Activated T-helper 9 cell treated with anti-CD3 and anti-CD28 coated beads, Interleukin-2, amount 50 U/mL, for 16 hours (primary cell): ENCODE results near the gene EGLN3.

Source experiments
- DNase-seq: peaks from one replicate; pipeline ENCODE4 v3.0.0-alpha.2; 2020; ENCODE audit warnings: low read depth

The EGLN3 gene

GRCh38 chr14:33910435-33910834 is 40.4 kb downstream of the EGLN3 start:
- DNase-seq = no peak

DNA sequence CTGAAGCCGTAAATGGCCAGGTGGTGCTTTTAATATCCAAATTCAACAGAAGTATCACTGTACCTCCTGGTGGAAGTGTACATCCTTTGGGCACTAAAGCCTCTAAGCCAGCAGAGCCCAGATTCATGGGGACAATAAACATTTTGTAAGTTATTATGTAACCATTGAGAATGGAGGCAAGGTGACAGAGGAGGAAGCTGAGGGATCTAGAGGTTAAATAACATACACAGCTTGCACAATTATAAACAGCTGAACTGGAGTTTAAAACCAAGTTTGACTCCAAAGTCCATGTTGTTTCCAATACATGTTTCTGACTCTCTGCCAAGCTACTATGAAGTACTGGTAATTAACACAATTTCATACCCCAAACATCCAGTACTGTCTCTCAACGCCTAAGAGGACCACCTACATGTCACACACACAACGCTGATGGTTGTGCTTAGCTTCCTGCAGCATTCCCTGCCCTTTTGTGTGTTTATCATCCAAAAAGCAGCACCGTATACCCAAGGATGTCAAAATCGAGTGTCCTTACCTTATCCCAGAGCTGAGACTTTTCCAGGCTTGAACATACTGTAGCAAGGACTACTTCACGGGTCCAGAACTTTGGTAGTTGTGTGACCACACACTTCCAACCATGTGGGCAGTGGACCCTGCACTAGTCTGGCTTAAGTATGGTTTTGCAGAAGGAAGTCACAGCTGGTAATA is 41.3 kb downstream of the EGLN3 start:
- no peak for DNase-seq

- no peak for DNase-seq
Measured at GRCh38 chr14:33908540-33909223, 42.2 kb downstream of the EGLN3 start.

GRCh38 chr14:33906968-33907367 is 43.9 kb downstream of the EGLN3 start:
- DNase-seq = no peak

DNA sequence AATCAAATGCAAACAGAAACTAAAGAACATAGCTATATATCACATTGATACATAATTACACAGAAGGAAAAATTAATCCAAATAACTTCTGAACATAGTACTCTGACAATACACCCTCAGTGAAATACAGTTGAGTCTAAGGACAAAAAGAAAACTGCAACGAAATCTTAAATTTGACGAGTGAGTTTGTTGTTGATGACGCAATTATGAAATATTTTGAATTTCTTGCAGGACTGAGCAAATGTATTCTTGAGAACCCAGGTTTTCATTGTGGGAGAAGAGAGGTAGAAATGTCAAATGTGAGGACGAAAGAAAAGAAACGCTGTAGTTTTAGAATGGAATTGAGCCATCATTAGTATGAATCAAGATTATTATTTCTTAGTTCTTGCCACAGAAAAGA is 46.3 kb downstream of the EGLN3 start:
- DNase-seq = no peak

- no peak for DNase-seq
Measured at GRCh38 chr14:33903369-33903768, 47.5 kb downstream of the EGLN3 start.

DNA sequence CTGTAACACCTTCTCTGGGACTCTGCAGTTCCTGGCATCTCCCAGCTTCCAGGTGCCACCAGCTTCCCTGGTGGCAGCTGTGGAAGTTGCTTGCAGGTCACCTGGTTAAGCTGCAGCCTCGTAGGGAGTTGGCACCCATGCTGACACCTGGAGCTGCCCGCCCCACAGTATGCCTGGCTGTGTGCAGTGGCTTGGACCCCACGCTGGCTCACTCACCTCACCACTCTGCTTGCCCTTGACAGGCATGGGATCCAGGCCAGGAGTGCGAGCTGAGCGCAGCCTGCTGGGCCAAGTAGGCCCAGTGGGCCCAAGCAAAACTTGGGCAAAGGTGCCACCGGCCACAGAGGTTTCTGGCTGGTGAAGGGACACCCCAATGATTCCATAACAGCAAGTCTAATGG is 48.5 kb downstream of the EGLN3 start:
- no peak for DNase-seq

- no peak for DNase-seq
Measured at GRCh38 chr14:33901426-33902155, 49.3 kb downstream of the EGLN3 start.

GRCh38 chr14:33900706-33901105 is 50.2 kb downstream of the EGLN3 start:
- DNase-seq = no peak

DNA sequence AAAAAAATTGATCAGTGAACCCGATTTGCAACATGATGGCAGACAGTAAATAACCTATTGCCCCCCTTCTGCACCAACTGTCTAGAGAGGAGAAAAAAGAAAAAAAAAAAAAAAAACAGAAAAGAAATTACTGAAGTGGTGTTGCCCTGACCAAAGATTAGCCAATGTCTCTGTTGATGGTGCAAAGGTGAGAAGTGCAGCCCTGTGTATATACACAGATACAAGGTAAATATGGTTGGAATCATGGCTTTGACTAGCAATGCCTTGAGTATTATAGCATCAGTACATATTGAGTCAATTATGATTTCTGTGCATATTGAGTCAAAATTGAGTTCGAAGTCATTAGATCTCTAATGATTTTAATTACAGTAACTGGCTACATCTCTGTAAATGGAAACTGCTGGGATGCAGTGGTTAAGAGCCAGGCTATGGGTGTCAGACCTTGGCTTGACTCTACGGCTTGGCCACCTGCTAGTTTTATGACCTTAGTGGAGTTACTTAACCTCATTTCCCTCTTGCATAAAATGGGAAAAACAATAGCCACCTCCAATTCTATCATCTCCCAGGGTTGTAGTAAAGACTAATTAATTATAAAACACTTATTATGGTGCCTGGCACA is 51.0 kb downstream of the EGLN3 start:
- DNase-seq = no peak

DNA sequence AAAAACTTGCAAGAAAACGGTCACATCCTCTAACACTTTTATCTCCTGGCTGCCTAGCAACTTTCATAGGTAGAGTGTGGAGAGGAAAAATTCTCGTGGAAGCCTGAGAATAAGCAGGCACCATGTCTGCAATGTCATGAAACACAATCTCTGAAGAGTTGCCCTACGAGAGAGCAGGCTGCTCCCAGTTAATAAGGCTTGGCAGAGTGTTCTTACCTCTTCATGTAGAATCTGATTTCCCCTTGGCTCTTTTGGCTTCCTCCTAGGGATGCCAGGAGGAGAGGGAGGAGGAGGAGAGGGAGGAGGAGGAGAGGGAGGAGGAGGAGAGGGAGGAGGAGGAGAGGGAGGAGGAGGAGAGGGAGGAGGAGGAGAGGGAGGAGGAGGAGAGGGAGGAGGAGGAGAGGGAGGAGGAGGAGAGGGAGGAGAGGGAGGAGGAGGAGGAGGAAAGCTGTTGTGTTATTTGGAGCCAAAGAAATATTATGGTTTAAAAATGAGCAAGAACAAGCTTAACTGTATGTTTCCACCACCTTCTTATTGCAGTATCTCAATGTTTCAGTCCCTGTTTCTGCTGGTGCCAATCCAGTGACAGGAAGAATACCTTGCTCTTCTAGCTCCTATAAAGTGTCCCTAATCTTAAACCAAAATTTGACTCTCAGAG is 52.9 kb downstream of the EGLN3 start:
- no peak for DNase-seq

GRCh38 chr14:33897382-33897781 is 53.5 kb downstream of the EGLN3 start:
- no peak for DNase-seq

- no peak for DNase-seq
Measured at GRCh38 chr14:33894339-33894738, 56.5 kb downstream of the EGLN3 start.

DNA sequence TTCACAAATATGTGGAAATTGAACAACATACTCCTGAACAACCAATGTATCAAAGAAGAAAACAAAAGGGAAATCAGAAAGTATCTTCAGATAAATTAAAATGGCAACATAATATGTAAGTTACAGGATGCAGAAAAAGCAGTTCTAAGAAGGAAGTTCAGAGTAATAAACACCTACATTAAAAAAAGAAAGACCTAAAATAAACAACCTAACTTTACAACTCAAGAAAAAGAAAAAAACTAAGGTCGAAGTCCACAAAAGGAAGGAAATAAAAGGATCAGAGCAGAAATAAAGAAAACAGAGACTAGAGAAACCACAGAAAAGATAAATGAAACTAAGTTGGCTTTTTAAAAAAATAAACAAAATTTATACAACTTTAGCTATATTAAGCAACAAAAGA is 59.2 kb downstream of the EGLN3 start:
- no peak for DNase-seq

- DNase-seq = no peak
Measured at GRCh38 chr14:33884916-33885315, 66.0 kb downstream of the EGLN3 start.

DNA sequence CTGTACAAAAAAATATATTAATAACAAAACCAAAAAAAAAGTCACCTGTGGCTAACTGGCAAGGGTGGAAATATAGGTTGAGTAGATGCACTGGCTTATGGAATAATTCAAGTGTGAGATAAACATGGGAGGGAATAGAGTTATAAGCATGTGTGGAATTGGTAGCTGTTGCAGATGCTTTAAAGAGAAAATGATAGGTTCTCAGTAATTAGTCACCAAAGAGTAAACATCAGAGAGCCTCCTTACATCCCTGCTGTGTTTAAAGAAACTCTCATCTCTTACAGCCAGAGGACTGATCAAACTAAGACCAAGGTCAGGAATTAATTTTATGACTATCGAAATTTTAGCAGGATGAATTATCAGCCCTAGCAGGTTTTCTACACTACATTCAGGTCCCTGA is 70.5 kb downstream of the EGLN3 start:
- DNase-seq = no peak

- DNase-seq = no peak
Measured at GRCh38 chr14:33879684-33880286, 71.1 kb downstream of the EGLN3 start.

GRCh38 chr14:33876274-33876673 is 74.6 kb downstream of the EGLN3 start:
- DNase-seq = no peak
